Left ventricle myocardium inferior (tissue), 1 donor: Measurements from ENCODE around the gene IL36RN. TPM values are rescaled to one million over a fixed set of nuclear protein-coding genes. Genes with fewer than 3 reads are reported as not detected.

Experiments used
- DNase-seq: peaks from one replicate; pipeline ENCODE4 v3.0.0-alpha.2; 2020
- H3K27ac ChIP-seq: fragments of 200-600 bp; replicated peaks from 2 replicates; pipeline ENCODE4 v1.8.0; 2021
- H3K27me3 ChIP-seq: fragments of 200-600 bp; 2 replicates; pipeline ENCODE4 v1.8.0; 2021; ENCODE audit warnings: low read depth
- H3K36me3 ChIP-seq: fragments of 200-600 bp; 2 replicates; pipeline ENCODE4 v1.8.0; 2021
- H3K4me1 ChIP-seq: fragments of 200-600 bp; 2 replicates; pipeline ENCODE4 v1.8.0; 2021
- H3K4me3 ChIP-seq: fragments of 200-600 bp; 2 replicates; pipeline ENCODE4 v1.8.0; 2021; ENCODE audit warnings: mild to moderate bottlenecking, moderate library complexity
- H3K9me3 ChIP-seq: fragments of 200-600 bp; replicated peaks from 2 replicates; pipeline ENCODE4 v1.8.0; 2021
- CTCF ChIP-seq: fragments of 200-600 bp; IDR thresholded peaks from 2 replicates; pipeline ENCODE4 v1.8.0; 2021; ENCODE audit warnings: antibody characterized with exemption, mild to moderate bottlenecking, borderline replicate concordance
- intact Hi-C: fragments of 100-400 bp; cut with micrococcal nuclease; formaldehyde crosslinking; loops from one replicate; pipeline ENCODE4 v1.11.0; 2022
- total RNA-seq: library from RNA; stranded (reverse); fragmentation: NEBNext Ultra II Directional; extraction: Animal tissue kit (Norgen Biotek cat#: 25700); gene quantifications from one replicate; pipeline ENCODE4 v1.2.1, GENCODE V29; 2021
- donor health status: DM: no; HTN: yes; CAD: no; lungs with severe emphysema.

The IL36RN gene
- total RNA-seq, 1 donor from 2014 or later = not detected

DNA sequence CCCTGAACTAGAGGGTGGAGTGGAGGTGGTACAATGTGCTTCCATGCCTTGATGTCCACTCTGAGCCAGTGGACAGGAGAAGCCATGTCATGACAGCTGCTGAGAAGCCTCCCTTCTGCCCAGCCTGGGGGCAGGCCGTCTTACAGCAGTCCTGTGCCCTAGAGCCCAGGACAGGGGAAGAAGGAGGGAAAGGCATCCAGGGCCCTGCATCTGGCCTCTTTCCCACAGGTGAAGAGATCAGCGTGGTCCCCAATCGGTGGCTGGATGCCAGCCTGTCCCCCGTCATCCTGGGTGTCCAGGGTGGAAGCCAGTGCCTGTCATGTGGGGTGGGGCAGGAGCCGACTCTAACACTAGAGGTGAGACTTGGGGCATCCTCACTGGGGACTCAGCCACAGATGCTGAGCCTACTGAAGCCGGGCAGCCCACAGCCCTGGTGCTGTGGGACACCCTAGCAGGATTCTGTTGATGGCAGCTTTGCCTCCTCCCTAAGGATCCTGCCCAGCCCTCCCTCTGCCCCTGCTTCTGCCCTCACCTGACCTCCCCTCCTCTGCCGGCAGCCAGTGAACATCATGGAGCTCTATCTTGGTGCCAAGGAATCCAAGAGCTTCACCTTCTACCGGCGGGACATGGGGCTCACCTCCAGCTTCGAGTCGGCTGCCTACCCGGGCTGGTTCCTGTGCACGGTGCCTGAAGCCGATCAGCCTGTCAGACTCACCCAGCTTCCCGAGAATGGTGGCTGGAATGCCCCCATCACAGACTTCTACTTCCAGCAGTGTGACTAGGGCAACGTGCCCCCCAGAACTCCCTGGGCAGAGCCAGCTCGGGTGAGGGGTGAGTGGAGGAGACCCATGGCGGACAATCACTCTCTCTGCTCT, 3.1 kb downstream of the IL36RN start:
- Histone ChIP-seq H3K9me3 (no peaks in the 10 kb centered on the region), H3K27ac (no peak overlapping the region), H3K4me3 (no peak overlapping the region), H3K27me3 (peaks cover 46% of the 10 kb centered on the region), H3K4me1 (no peaks in the 10 kb centered on the region), H3K36me3 (no peaks in the 10 kb centered on the region)
- intact Hi-C loops = no loop called here
- DNase-seq = no peak
- no peak for TF ChIP-seq CTCF

- Histone ChIP-seq H3K27me3 (peaks cover 37% of the 10 kb centered on the region), H3K36me3 (no peaks in the 10 kb centered on the region), H3K4me1 (no peaks in the 10 kb centered on the region), H3K9me3 (no peaks in the 10 kb centered on the region), H3K27ac (no peak overlapping the region), H3K4me3 (no peak overlapping the region)
- no peak for TF ChIP-seq CTCF
- intact Hi-C loops = no loop called here
- DNase-seq = no peak
Measured at GRCh38 chr2:113064281-113064680, 5.3 kb downstream of the IL36RN start.

GRCh38 chr2:113064898-113065297, 5.9 kb downstream of the IL36RN start:
- intact Hi-C loops = no loop called here
- no peak for DNase-seq
- Histone ChIP-seq H3K9me3 (no peaks in the 10 kb centered on the region), H3K36me3 (no peaks in the 10 kb centered on the region), H3K27ac (no peak overlapping the region), H3K27me3 (peaks cover 33% of the 10 kb centered on the region), H3K4me1 (no peaks in the 10 kb centered on the region), H3K4me3 (no peak overlapping the region)
- no peak for TF ChIP-seq CTCF

DNA sequence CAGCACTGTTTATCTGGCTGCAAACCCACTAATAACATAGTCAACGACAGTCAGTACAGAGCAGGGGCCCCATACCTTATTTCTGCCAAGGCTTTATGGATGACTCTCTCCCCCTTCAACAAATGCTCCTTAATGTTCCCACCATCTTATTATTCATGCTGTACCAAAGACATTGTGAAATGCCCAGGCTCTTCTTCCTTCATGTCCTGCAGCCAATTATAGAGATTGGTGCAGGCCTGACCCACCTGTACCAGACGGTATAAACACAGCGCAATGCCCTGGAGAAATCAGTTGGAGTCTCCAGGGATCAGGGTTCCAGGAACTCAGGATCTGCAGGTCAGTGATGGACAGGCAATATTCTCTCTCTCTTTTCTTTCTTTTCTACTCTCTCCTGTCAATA, 8.7 kb downstream of the IL36RN start, which contains the start of gene IL1F10:
TSS of gene IL1F10 (plus strand) at position 290 of the 400 bp plus-strand sequence. CDS start 4,769 bp downstream, outside the sequence.
- Histone ChIP-seq H3K4me3 (no peak within 1 kb of the TSS), H3K4me1 (no peaks in the 10 kb centered on the region), H3K9me3 (no peaks in the 10 kb centered on the region), H3K27me3 (peaks cover 23% of the 10 kb centered on the region), H3K36me3 (no peaks in the 10 kb centered on the region), H3K27ac (no peak within 1 kb of the TSS)
- intact Hi-C loops = no loop called here
- no peak for TF ChIP-seq CTCF
- no peak for DNase-seq

- no peak for DNase-seq
- TF ChIP-seq CTCF = no peak
- Histone ChIP-seq H3K4me3 (no peak overlapping the region), H3K27ac (no peak overlapping the region), H3K36me3 (no peaks in the 10 kb centered on the region), H3K27me3 (peaks cover 18% of the 10 kb centered on the region), H3K9me3 (no peaks in the 10 kb centered on the region), H3K4me1 (no peaks in the 10 kb centered on the region)
- intact Hi-C loops = no loop called here
Measured at GRCh38 chr2:113068249-113068648, 9.3 kb downstream of the IL36RN start.
